HG02885 (cell line): ENCODE results near the gene CACNA1S.

Experiments used
- ATAC-seq: cut with Tn5 transposase; IDR thresholded peaks from one replicate; pipeline ENCODE4 v1.9.1; 2021; ENCODE audit warnings: mild to moderate bottlenecking; ENCODE audit not compliant: unreplicated experiment, poor library complexity

CACNA1S gene

DNA sequence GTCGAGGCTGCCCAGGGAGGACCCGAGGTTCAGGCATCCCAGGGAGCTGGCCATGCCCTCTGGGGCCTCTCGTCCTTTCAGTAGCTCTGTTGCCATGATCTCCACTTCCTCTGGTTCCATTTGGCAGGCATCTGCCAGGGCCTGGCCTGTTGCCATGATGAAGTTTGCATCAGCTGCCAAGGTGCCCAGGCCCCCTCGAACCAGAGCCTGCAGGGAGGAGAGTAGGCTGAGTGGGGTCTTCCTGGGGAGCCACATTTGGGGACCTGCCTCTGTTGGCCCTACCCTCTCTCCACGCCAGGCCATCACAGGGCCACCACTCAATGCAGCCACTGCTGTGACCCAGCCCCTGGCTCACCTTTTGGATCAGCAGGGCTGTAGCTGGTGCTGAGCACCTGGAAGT, 72.3 kb downstream of the CACNA1S start:
- no peak for ATAC-seq

DNA sequence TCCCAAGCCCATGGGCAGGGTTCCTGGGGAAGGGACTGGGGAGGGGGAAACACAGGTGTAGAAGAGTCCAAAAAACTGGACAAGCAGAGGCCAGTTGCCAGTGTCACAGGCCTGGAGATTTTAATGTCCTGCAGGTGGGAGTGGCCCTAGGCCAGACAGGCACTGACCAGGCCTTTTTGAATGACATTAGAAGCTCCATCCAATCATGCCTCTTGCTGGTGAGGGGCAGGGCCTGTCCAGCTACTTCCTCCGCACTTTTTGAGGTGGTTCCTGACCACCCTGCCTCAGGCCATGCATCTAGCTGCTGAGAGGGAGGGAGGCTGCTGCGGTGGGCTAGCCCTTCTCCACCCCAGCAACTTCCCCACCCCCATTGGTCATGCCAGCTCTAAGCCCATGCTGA, 72.8 kb downstream of the CACNA1S start:
- no peak for ATAC-seq

DNA sequence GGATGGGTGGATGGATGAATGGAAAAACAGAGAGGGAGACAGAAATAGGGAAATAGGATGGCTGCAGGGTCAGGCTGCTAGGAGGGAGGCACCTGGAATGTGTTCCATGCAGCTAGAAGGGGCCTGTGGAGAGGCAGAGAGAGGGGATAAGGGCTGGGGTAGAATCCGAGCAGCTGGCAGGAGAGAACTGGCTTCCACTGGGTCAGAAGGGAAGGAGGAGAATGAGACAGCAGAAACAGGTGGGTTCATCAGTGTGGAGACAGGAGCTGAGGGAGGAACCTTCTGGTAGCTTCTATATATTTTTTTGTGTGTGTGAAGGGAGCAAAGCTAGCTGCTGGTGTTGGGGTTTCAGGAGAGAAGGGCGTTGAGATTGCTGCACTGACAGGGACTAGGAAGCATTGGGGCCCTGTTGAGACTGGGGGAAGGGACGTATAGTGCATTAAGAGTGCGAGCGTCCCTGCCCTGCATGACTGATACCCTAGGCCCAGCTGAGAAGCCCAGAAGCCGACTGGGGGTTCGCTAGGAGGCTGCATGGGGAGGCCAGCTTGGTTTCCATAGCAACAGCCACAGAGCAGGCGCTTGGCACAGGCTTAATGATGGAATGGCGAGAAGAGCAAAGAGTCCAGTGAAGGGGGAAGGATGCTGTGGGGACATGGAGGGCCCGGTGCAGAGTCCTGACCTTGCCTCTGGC, 73.9 kb downstream of the CACNA1S start:
- no peak for ATAC-seq

DNA sequence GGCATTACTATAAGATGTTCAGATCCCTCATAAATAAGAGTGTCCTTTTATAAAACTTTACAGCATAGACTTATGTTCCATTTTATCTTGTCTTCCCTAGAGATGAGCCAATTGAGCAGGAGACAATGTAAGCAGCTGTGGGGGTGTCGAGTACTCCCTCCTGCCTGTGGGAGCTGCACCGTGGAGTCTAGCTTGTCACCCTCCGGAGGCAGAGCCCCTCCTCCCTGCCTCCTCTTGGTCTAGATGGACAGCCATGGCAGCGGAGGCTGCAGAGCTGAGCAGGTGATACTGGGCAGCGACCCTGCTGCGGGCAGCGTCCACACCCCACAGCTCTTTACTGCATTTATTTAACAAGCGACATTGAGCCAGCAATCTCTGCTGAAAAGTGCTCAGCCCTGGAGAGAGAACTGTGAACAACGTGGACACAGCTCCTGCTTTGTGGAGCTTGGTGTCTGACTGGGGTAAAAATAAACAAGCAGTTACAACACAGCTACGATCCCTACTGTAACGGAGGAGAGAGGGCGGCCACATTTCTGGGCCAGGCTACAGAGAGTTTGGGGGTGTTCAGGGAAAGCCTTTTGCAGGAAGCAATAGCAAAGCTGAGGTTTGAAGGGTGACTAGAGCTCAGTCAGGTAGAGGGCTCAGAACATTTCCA, 75.9 kb downstream of the CACNA1S start:
- no peak for ATAC-seq

DNA sequence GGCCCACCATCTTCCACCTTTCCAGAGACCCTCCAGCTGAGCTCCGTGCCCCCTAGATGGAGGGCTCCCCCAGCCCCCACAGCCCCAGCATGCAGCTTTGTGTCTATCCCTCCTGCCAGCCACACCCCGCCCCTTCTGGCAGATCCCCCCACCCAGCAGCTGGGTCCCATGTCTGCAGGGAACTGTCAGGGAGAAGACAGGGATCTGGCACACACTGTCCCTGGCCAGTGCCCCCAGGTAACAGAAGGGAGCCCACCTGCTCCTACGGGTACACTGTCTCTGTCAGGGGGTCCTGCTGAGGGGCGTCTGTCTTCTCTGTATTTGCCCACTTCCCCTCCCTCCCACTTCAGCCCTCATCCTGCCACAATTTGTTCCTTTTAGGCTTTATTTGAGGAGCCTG, 77.6 kb downstream of the CACNA1S start:
- no peak for ATAC-seq

DNA sequence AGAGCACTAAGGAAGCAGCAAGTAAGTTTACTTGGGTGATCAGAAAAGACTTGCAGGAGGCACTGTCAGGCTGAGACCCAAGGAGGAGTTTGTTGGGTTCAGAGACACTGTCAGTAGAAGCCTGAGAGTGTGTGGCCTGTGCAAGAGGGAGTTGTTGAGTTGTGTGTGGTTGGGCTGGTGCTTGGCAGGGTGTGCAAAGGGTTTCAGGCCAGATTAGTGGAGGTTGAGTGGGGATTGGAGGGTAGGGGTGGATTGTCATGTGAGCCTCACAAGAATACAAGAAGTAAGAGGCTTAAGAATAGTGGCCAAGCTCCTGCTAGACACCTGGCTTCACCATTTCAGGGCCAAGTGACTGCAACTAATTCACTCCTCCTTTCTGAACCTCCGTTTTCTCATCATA, 79.8 kb downstream of the CACNA1S start:
- no peak for ATAC-seq

DNA sequence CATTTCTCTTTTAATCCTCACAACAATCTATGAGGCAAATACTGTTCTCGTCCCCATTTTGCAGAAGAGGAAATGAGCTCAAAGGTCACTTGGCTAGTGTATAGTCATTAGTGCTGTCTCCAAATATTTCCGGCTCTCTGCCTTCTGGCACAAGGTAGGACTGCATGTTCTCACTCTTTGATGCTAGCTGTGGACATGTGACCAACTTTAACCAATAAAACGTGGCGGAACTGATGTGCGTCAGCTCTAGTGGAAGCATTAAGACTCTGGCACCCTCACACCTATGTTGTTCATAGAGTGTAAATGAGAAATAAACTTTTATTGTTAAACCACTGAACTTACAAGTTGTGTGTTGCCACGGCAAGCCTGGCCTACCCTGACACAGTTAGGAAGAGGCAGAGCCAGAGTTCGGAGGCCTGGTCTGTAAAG, 83.8 kb downstream of the CACNA1S start:
- no peak for ATAC-seq

DNA sequence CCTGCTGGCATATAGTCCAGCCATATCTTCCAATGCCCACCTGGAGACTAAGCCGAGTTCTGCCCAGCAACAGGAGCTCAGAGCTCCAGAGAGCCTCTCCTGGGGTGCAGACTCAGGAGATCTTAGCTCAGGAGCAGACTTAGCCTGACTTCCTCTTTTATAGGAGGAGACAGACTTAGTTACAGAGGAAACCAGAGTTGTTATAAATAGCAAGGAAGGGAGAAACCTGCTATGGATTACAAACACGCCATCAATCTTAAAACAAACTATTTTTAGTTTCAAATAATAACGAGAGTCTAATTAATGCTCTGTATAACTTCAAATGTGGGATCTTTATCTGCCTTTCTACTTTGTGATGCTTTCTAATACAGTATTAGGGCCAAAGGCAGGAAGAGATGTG, 85.4 kb downstream of the CACNA1S start:
- ATAC-seq = no peak

DNA sequence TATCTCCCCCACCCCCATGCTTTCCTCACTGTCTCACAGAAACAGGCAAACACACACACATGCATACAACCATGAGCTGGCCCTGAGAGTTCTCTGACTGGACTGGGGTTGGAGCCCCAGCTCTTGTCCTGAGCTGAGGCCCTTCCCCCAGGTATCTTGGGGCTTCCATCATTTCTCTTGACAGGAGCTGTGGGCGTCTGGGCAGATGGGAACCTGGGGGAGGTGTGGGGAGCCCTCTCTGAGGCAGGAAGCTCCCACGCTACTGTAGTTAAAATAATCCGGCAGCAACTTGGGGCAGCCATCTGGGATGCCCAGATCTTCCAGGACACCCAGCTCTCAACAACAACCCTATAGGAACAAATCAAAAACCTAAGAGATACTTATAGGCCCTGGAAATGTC, 86.0 kb downstream of the CACNA1S start:
- ATAC-seq = no peak

DNA sequence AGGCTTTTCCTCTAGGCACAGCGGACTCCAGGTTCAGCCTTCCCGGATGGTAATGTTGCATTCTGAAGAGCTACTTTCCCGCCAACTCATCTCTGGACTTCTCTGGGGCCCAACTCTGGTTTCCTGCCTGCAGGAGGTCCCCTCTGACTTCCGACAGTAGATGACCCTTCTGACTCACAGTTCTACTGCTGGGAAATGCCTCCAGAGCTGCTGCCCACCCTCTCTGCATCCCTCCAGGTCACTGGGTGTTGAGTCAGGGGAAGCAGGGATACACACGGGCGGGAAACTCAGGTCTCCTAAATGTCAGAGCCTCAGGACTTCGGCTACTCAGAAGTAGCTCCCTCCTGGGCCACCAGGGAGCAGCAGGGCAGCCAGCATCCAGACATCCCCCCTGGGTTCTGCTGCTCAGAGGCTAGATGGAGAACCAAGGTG, 86.6 kb downstream of the CACNA1S start:
- ATAC-seq = peak; percentile 17

DNA sequence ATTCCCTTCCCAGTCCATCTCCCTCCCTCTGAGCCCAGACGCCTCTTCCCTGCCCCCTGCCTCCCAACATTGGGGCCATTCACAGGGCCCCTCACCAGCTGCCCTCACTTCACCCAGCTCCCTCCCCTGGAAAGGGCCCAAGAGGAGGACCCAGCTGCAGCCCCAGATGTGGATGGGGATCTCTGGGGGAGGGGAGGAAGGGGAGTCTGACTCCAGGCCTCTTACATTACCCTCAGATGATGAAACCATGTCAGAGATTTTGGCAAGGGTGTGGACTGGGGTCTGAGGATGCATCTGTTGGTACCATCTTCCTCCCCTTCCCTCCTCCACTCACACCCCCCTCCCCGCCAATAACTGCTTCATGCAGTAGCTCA, 87.6 kb downstream of the CACNA1S start:
- no peak for ATAC-seq

DNA sequence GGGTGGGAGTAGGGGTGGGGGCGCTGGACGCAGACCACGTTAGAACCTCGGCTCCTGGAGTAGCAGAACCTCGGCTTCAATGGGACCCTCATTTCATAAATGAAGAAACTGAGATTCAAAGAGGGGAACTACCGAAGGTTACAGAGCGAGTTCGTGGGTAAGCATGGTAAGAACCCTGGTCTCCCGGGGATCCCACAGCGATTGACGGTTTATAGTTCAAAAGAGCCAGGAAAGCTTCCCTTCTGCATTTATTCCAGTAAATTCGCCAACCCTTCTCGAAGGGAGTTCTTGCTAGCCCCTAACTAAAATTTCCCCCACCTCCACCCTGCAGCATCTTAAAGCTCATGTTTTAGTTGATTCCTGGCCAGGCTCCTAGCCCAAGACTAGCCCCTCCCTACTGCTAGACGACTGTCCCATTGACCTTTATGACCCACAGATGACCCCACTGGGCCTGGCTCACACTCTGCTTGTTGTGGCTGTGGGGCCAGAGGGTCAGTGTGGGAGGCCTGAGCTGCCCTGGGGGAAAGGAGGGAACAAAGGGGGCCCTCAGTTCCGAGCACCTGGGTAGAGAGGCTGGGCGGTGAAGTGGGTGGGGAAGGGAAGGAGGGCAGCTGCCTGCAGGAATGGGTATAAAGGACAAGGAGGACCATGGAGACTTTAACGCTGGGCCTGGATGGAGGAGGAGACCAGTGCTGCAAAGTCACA, 88.2 kb downstream of the CACNA1S start:
- ATAC-seq = no peak

DNA sequence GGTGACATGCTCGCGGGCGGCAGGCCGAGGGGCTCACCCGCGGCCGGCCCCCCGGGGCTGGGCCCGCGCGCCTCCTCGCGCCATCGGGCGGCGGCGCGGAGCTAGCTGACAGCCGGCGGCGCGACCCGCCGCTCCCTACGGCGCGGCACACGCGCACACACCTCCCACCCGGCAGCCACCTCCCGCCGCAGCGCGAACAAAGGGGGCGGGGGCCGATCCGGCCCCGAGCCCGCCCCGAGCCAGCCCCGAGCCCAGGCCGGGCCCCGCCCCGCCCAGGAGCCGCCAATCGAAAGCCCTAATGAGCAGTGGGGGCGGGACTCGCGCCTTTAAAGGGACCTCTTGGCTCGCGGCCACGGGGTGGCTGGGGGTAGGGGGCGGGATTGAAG, 88.7 kb downstream of the CACNA1S start, which contains the start of gene KIF21B:
Gene KIF21B (minus strand): TSS at position 198 of the 386 bp plus-strand sequence. CDS start 331 bp downstream, outside the sequence.
- peak; percentile 71 for ATAC-seq

DNA sequence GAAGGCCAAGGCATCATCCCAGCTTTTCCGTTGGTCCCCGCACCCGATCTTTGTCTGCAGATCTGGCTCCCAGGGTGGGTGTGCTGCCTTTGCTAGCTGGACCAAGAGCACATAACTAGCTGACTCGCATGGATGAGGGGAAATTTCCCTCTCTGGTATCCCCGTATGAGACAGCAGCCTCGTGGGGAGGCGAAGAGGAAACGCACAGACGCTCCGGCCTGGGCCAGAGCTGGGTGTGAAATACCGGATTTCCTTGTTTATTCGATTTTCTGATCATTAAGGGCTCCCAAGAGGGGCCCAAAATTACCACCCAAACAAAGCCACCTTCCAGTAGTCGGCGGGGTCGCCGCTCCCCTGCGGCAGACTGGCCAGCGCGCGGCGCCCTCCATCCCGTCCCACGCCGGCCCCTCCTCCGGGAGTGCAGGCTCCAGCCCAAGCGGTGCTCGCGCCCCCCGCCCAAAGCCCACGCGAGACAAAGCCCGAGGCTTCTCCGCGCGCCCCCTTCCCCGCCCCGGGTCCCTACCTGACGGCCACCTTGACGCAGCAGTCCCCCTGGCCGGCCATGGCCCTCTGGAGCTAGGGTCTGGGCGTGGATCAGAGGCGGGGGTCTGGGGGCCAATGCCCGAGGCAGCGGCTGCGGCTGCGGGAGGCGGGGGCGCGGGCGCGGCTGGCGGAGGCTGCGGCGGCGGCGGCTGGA, 89.3 kb downstream of the CACNA1S start:
- no peak for ATAC-seq

DNA sequence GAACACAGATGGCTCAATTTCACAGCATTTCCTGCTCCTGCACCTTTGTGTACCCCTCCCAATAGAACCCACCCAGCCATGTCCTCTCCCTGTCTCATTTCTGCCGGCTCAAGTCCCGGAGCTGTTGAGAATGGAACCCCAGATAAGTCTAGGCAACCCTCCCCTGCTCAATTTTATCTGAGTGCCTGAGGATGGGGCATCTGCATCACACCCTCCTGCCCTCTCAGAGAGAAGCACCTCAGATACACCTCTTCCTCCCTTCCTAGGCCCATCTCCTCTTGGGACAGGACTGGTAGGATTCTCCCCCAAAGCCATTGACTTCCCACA, 89.8 kb downstream of the CACNA1S start:
- ATAC-seq = no peak

DNA sequence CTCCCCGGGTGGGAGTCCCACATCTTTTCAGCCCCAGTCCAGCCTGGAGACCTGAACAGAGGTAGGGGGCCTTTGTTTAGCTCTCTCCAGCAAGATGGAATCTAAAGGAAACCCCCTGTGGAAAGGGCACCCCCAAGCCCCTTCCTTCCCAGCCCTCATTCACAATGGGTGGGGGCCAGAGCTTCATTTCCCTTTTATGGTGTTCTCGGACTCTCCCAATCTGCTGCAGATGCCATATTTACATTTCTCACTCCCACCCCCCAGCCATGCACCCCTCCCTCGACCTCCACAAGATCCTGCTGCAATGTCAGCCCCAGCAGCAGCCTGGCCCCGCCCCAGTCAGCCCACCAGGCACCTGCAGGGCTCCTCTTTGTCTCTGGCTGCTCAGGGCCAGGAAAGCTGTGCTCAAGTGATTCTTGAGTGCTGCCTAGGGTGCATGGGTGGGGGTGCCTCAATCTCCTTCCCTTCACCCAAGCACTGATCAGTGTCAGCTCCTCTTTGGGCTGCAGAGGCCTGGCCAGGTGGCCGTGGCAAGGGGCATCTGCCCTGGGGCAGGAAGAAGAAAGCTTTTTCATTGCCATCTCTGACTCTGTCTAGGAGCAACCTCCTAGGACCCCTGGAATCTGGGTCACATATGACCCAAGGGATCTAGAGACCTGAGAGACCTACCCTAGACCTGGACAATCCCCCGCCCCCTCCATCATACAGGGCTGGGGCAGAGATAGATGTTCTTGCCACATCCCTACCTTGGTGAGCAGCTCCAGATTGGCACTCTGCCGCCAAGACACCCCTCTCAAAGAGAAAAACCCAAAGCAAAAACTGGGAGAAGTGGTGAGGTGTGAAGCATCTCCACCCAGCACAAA, 90.4 kb downstream of the CACNA1S start:
- no peak for ATAC-seq

DNA sequence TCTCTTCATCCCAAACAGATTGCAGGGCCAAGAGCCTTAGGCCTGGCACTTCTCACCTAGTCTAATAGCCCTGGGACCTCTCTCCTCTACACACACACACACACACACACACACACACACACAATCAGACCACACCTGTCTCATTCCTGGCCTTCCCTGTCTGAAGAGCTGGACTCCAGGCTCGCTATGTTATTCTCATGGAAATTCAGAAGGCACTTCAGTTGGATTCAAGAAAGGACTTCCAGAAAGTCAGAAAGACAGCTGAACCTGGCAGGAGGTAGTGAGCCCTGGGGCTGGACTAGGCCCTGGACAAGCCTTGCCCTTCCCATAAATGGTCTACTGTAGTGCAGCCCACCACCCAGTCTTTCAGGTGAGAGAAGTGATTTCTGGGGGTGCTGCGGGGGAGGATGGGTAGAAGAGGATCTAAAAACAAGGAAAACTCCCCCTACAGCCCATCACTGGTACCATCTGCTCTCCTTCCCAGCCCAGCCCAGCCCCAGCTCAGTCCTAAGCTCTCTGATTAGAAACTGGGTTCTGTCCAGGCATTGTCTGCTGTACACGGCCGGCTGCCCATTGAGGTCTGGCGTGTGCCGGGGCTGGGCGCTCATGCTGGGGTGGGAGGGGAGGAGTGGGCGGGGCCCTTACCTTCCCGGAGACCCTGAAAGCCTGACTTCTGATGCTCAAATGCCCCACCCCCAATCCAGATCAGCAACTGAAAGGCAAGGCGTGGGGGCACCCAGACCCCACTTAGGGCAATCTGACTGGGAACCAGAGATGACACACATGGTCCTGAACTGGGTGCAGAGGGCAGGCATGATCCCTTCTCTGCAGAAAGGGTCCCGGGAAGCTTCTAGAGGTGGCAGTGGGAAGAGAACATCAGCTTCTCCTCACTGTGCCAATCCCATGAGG, 91.3 kb downstream of the CACNA1S start:
- ATAC-seq = no peak

DNA sequence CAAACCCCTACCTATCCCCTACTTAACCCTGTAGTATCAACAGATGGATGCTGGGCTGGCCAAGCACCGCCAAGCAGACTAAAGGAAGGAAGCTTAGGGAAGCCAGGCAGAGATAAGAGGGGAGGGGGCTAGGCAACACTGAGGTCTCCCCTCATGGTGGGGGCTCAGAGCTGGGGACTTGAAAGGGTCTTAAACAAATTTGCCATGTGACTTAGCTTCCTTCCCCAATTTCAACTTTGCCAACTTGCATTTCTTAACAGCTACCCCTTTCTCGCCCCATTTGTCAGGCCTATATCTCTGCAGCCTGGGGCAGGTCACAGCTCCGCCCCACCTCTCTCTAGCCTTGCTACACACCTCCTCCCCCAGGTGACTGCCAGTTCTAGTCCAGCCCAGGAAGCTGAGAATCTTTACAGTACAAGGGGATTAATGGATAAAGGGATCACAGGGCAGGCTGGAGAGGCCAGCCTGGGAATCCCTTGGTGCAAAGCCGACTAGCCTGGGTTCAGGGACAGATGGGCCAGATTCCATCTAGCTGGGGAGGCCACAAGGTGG, 92.1 kb downstream of the CACNA1S start:
- ATAC-seq = no peak
